Measurements from ENCODE around the gene PARP1.

PARP1 gene

DNA sequence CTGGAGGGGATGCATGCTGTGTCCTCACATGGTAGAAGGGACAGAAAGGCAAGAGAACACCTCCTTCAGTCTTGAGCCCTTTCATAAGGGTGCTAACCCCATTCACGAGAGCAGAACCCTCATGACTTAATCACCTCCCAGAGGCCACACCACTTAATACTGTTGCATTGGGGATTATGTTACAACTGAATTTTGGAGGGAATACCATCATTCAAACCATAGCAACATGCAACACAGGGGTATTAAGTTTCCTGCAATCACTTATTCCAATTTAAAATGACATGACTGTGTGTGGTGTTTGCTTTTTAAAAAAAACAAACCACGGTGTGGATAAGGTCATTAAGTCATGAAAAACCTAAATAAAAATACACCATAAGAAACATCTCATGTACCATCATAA, 95.8 kb downstream of the PARP1 start:
- Mint-ChIP-seq H3K9me3 (no peaks in the 10 kb centered on the region), H3K36me3 (ENCODE audit: low read depth) (no peaks in the 10 kb centered on the region), H3K27me3 (ENCODE audit: low read depth) (peaks cover 39% of the 10 kb centered on the region), H3K4me1 (ENCODE audit: low read depth) (peaks cover 12% of the 10 kb centered on the region), H3K27ac (no peak overlapping the region), H3K4me3 (no peak overlapping the region)

DNA sequence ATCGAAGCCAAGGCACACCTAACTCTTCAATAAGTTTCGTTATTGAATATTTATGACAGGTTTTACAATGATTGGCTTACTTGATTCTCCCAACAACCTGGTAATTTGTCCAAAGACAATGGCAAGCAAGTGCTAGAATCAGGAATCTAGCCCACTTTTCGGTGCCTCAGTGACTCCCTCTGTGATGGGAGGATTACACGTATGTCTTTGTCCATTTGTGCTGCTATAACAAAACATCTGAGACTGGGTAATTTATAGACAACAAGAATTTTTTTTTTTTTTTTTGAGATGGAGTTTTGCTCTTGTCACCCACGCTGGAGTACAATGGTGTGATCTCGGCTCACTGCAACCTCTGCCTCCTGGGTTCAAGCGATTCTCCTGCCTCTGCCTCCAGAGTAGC, 96.5 kb downstream of the PARP1 start:
- Mint-ChIP-seq H3K4me1 (ENCODE audit: low read depth) (peaks cover 12% of the 10 kb centered on the region), H3K36me3 (ENCODE audit: low read depth) (no peaks in the 10 kb centered on the region), H3K27me3 (ENCODE audit: low read depth) (peaks cover 33% of the 10 kb centered on the region), H3K9me3 (no peaks in the 10 kb centered on the region), H3K27ac (no peak overlapping the region), H3K4me3 (no peak overlapping the region)
